Fibroblast of peridontal ligament (primary cell): ENCODE measurements around the gene URB1.
"Not testable (repeated sequence)": the region's sequence is repeated elsewhere in the genome, so short reads cannot be mapped to it uniquely, and the experiment has no call there.

Experiments used
- DNase-seq: peaks from one replicate; pipeline ENCODE4 v3.0.0-alpha.2; 2010; ENCODE audit errors: extremely low read depth

URB1 gene, protein sequence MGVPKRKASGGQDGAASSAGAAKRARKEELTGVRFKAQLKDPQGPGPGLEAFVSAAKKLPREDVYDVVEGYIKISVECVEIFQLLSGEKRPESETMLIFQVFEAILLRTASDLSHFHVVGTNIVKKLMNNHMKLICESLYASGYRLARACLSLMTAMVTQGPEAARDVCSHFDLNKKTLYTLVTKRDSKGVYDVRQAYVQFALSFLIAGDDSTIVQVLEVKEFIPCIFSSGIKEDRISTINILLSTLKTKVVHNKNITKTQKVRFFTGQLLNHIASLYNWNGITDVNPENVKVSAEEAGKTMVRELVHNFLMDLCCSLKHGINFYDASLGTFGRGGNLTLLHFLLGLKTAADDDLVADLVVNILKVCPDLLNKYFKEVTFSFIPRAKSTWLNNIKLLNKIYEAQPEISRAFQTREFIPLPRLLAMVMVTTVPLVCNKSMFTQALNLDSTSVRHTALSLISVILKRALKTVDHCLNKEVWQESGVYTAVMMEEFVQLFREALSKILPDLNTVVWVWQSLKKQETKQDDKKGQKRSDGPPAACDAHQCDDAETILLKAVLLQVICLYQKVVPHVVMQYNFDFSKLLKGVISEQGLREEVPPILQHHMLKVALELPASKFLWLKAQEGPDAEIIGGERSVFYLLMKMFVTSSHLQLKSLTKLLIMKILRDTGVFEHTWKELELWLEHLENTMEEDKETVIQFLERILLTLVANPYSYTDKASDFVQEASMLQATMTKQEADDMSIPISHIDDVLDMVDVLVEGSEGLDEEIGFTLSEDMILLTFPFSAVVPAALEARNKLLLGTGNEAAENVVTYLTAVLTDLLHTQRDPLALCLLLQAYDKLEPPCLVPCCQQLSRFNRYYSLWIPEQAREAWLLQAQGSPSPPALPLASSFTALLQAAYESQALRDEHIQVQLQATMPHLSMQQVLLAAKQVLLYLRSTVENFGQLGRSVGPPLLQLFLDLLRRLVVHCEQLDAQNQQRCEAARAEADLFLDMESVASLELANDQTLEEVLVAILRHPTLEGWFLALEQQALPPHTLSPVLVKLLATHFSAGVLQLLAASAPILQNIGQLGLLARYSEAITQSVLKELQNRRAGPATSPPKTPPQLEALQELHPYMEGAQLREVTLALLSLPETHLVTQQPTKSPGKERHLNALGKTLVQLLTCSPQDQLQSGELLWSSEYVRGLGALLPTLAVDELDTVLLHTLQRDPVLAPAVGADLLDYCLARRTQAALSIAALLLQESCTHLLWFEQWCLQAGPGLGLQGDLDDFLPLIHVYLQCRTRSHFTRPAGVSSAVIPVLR (N-terminal part only)

DNA sequence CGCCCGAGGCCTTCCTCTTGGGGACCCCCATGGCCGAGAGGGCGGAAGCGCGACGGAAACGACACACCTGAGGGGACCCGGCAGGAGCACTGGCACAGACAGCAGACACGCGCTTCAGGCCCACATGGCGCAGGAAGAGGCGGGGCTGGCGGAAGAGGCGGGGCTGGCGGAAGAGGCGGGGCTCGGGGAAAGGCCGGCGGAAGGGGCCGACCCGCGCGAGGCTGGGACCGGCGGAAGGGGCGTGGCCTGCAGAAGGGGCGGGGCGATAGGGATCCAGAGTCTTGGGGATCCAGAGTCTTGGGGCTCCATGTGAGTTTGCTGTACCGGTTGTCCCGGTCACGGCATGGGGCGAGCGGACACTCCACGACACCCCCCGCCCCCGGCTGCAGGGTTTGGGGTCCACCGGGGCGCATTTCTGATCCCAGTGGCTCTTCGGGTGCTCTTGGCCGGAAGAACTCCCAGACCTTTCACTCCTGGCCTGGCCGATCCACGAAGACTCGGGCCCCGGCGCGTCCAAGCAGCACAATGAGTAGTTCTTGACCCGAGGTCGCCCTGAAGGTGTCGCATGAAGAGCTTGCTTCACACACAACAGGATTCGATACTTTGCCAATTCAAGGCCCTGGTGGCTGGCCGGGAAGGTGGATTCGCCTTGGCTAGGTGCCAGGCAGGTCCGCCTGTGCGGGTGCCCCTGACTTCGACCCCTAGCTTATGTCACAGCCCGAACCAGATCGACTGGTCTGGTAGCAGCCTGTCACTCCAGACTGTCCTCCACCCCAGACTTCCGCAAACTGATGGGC is at the start of gene URB1:
URB1 (minus strand) TSS at position 133 of the 797 bp plus-strand sequence; CDS start at position 31, 102 bp downstream.
- DNase-seq: peak; percentile 65

DNA sequence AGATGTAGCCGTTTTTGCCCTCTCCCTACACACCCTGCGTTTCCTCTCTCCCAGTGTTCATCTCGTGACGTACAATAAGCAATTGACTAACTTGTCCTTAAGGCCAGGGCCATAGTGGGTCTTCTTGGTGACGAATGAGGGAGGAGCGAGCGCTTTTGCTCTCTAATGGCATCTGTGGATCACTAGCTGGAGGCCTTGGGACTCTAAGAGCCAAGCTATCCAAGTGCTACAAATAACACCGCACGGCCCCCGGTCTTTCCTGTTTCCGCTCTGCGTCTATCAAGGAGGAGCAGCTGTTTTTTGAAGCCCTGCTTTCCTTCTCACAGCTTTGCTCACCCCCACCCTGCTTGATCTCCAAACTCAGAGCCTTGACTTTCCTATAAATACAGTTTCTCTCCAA is 44.9 kb upstream of the URB1 start:
- no peak for DNase-seq

GRCh38 chr21:32432982-32433660 is 40.3 kb upstream of the URB1 start:
- not testable (repeated sequence) for DNase-seq

DNA sequence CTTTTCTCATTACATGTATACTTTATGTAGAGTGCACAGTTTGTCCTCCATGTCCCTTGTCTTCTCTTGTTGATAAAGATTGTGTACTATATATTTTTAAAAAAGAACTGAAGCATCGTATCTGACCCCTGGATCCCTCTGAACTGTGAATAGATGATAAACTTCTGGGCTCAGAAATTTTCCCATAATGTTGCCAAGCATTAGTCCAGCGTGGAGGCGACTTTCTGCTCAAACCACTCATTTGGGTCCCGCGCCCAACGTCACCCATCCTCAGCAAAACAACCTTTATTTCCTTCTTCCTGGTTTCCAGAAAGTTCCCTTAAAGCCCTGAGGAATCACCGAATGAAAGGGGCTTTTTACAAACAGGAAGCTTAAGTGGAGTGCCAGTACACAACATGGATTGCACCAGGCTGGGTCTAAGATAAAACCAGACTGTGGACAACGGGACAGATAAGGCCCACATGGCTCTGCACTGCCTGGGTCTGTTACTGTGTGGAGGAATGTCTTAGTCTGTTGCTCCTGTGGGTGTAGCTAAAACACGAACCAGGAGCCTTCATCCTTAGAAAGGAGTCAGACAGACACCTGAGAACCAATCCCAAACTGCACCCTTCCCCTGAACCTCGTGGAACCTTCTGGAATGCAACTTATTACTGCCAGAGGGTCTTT is 35.3 kb upstream of the URB1 start:
- DNase-seq: no peak

DNA sequence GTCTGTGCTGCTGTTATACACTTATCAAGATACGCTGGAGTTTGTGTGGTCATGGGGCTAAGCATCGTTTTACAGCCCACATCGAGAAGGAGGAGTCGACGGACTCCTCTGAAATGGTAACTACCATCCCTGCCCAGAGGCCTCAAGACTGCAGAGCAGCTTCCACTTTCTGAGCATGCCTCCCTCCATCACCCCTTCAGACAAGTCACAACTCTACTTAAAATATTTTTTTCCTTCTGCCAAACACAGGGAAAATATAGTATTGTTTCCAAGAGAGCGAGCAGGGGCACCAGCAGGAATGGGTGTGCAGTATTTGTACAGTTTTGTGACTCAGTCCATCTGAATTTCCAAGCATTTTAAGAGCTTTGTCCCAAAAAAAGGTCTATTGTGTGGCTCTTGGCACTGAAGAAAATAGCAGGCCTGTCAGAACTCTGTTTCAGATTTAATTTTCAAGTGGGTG is 33.8 kb upstream of the URB1 start:
- peak; percentile 74 for DNase-seq

DNA sequence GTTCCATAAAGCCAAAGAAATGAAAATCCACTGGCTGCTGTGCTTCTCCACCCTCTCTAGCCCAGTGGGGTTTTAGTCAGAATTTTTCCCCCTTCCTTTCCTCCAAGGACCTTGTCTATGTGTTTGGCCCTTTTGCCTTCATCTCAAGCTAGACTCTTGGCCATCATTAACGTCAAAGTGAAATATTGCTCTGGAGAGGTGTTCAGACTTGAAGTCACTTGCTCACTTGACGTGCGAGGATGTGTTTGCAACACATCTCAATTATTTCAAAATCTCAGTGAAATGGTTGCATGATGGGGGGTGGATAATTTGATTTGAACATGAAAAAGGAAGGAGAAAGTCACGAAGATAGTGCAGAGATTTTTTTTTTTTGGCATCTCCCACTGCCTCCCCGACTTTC is 33.3 kb upstream of the URB1 start:
- DNase-seq: no peak

- no peak for DNase-seq
These were observed 32.8 kb upstream of the URB1 start for GRCh38 chr21:32425628-32426027.

GRCh38 chr21:32424674-32425073 is 31.9 kb upstream of the URB1 start:
- peak; percentile 42 for DNase-seq

DNA sequence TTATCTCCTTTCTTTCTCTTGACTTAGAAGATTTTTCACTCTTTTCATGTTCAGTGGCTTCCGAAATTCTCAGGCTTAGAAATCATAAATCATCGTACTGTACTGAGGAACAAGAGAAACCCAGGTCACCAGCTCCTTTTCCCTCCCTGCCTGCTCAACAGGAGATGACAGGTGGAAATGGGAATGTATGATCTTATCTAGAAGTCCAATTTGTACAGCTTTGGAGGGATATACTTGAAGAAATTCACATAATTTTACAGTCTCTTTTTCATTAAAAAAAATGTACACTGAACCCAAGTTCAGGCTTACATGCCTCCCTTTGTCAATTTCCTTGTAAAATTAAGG is 31.4 kb upstream of the URB1 start:
- DNase-seq: no peak

- peak; percentile 93 for DNase-seq
These were observed 30.7 kb upstream of the URB1 start for GRCh38 chr21:32423320-32424190.

- DNase-seq: no peak
These were observed 29.3 kb upstream of the URB1 start for GRCh38 chr21:32422064-32422463.

DNA sequence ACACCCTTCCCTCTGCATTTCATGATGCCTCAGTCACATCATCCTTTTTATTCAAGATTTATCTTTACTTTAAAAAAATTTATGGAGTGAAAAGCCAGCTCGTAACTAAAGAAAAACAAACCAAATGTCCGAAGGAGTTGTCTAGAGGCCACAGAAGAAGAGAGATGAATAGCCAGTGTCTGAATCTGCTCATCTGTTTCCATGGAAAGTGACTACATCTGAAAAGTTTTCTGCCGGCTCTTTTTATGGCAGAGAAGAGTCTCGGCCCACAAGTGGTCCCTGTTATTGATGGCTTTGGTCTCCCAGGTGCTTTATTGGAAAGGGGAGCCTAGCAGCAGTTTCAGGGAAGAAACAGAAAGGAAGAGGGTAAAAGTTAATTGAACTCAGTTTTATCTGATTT is 25.3 kb upstream of the URB1 start:
- no peak for DNase-seq

DNA sequence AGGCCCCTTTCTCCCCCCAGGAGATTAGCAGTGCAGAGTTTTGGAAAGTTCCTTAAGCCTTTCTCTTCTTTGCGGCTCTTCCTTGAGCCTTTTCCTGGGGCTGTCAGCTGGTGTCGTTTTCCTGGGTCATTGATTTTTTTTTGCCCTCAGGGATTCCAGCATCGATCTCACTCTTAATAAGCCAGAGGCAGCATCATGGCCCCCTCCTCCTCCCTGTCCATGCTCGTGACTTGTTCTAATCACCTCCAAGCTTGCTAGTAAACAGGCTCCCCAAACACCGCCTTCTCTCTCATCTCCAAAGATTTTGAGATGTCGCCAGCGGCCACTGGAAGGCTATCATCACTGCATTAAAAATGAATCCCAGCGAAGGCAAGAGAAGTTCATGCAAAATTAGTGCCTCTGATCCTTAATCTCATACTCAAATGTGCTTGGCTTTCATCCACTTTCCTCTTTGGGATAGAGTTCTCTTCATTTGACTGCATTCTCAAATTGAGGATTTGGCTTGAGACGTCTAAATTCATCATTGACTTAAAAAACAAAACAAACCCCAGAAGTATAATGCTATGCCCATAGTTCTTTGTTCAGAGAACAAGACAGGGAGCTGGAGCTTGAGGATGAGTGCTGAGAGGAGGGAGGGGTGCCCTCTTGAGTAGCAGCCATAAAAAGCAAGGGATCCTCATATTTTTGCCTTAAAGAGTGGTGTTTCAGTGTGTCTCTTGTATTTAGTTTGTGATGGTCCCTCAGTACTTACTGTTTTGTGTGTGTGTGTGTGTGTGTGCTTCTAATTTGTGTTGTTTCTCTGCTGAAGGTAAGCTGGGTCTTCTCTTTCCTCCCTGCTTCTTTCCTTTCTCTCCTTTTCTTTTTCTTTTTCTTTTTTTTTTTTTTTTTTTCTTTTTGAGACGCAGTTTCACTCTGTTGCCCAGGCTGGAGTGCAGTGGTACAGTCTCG is 22.9 kb upstream of the URB1 start:
- DNase-seq: peak; percentile 55

- peak; percentile 78 for DNase-seq
These were observed 22.0 kb upstream of the URB1 start for GRCh38 chr21:32414579-32415358.

DNA sequence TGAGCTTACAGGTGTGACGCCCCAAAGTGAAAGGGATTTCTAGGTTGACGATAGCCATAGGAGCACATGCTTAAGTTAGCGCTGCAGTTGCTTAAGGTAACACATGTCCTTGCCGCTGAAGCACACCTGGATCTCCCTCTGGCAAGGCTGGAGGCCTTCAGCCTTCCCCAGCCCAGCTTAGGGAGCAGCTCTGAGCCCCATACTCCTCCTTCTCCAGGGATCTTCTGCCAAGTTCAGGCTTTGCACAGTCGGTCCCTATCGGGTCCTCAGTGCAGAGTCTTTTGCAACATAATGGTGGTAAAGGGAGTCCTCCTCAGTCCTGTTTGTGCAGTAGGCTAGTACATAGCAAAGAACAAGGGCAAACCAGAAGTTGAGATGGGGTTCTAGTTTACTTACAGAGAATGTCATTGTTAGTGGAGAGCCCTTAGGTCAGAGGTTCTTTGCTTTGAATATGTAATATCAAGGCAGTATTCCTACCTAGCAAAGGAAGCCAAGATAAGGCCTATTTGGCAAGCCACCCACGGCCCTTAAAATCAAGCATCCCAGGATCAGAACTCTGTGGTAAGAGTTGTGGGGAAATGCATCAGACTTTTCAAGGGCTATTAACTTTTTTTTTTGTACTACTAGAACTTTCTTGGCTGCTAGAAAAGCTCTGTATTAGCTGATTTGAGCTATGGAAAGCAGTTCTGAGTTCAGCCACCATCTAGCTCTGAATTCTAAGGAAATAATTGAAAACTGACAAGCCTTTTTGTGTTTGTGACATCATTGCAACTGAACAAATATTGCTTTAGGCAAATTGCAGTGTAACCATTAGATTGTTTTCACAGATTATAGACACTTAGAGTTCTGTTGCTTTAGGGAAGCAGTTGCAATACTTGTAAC is 21.1 kb upstream of the URB1 start:
- peak; percentile 73 for DNase-seq

GRCh38 chr21:32413015-32413504 is 20.2 kb upstream of the URB1 start:
- no peak for DNase-seq
